GM12878 (cell line): ENCODE measurements around the gene IPO8. TPM values are rescaled to one million over a fixed set of nuclear protein-coding genes. Genes with fewer than 3 reads are reported as not detected.

ENCODE experiments used
- ATAC-seq: fragments of 200-7000 bp; cut with Tn5 transposase; 3 replicates; pipeline ENCODE4 v1.9.1; 2020; ENCODE audit warnings: mild to moderate bottlenecking, moderate library complexity
- BruUV-seq: library from RNA; stranded (reverse); fragments of 400-500 nt; replicated peaks from 2 replicates; lab custom pipeline; 2021; lab: Mats Ljungman, UMichigan
- CTCF ChIA-PET: fragments of 300-600 bp; sonication (Branson Sonifier 250); formaldehyde crosslinking; extraction: SDS; loops from one replicate; lab custom pipeline; 2021; ENCODE audit warnings: inconsistent platforms; lab: Yijun Ruan, JAX
- POLR2A ChIA-PET: fragments of 350-600 bp; formaldehyde crosslinking; extraction: SDS; loops from one replicate; lab custom pipeline; 2021; ENCODE audit warnings: inconsistent platforms; lab: Charles Lee
- RAD21 ChIA-PET: fragments of 300-600 bp; sonication (Branson Sonifier 250); formaldehyde crosslinking; loops from one replicate; lab custom pipeline; 2023; ENCODE audit warnings: antibody characterized with exemption; ENCODE audit not compliant: unreplicated experiment; lab: Charles Lee
- SMC1A ChIA-PET: fragments of 300-600 bp; sonication (Branson Sonifier 250); formaldehyde crosslinking; loops from one replicate; lab custom pipeline; 2023; ENCODE audit not compliant: unreplicated experiment, uncharacterized antibody; lab: Charles Lee
- DNase-seq: peaks from one replicate; pipeline ENCODE4 v3.0.0-alpha.2; 2011; ENCODE audit warnings: low read depth, low spot score
- FAIRE-seq: peaks from 3 replicates; lab custom pipeline; 2011; peaks lifted over from hg19 to GRCh38; lab: Jason Lieb, UNC
- H2AFZ ChIP-seq: 2 replicates; pipeline ENCODE4 v1.6.0; 2011; ENCODE audit warnings: low read depth, low read length, control low read depth; ENCODE audit not compliant: control insufficient read depth
- H3K27ac ChIP-seq: 2 replicates; pipeline ENCODE4 v1.5.1; 2011; ENCODE audit warnings: control low read depth; ENCODE audit not compliant: control insufficient read depth, insufficient read depth
- H3K27me3 ChIP-seq, 2 experiments: replicated peaks in 1 of 2; 2 replicates each; pipeline versions ENCODE4 v1.6.0 to v1.6.1; 2011; ENCODE audit warnings: low read length in 1 of 2; ENCODE audit not compliant: control insufficient read depth in 2 of 2, insufficient read depth in 2 of 2
- H3K36me3 ChIP-seq, 2 experiments: 2 replicates each; pipeline ENCODE4 v1.5.1; 2011; ENCODE audit warnings: low read length in 1 of 2; ENCODE audit not compliant: control insufficient read depth in 2 of 2, insufficient read depth in 2 of 2
- H3K4me1 ChIP-seq: 2 replicates; pipeline ENCODE4 v1.6.1; 2011; ENCODE audit warnings: mild to moderate bottlenecking, low read length, moderate library complexity, mixed read lengths; ENCODE audit not compliant: control insufficient read depth, insufficient read depth
- H3K4me2 ChIP-seq: 2 replicates; pipeline ENCODE4 v1.6.0; 2011; ENCODE audit warnings: control low read depth; ENCODE audit not compliant: control insufficient read depth, insufficient read depth
- H3K4me3 ChIP-seq: fragments of 200-600 bp; sonication (generic); 2 replicates; pipeline ENCODE4 v1.5.1; 2016
- H3K79me2 ChIP-seq: 2 replicates; pipeline ENCODE4 v1.6.0; 2011; ENCODE audit warnings: low read length; ENCODE audit not compliant: control insufficient read depth, insufficient read depth
- H3K9ac ChIP-seq: 2 replicates; pipeline ENCODE4 v1.8.0; 2011; ENCODE audit warnings: low read length, control low read depth, mixed read lengths; ENCODE audit not compliant: control insufficient read depth, insufficient read depth
- H3K9me3 ChIP-seq: replicated peaks from 3 replicates; pipeline ENCODE4 v1.5.1; 2011; ENCODE audit warnings: mild to moderate bottlenecking, low read length; ENCODE audit not compliant: control insufficient read depth, insufficient read depth
- H4K20me1 ChIP-seq: 2 replicates; pipeline ENCODE4 v1.6.0; 2011; ENCODE audit not compliant: control insufficient read depth, insufficient read depth
- BACH1 ChIP-seq: fragments of 450-650 bp; IDR thresholded peaks from 2 replicates; pipeline ENCODE4 v1.6.1; 2017; ENCODE audit warnings: mild to moderate bottlenecking, borderline replicate concordance
- KAT2A ChIP-seq: conservative IDR thresholded peaks from 2 replicates; pipeline ENCODE4 v1.6.1; 2011; ENCODE audit warnings: low read depth, low read length; ENCODE audit not compliant: control insufficient read depth
- ZNF217 ChIP-seq: fragments of 450-650 bp; IDR thresholded peaks from 2 replicates; pipeline ENCODE4 v1.6.1; 2017; ENCODE audit warnings: antibody characterized with exemption, mild to moderate bottlenecking
- WGBS: methylation state at CpG from one replicate; pipeline ENCODE4 v1.1.6; 2016; ENCODE audit warnings: low lambda C conversion rate; ENCODE audit not compliant: insufficient replicate concordance, insufficient coverage; ENCODE audit errors: missing lambda C conversion rate; 5-methylcytosine and 5-hydroxymethylcytosine counted together
- in situ Hi-C: fragments of 300-500 bp; cut with MboI; formaldehyde crosslinking; loops from 9 replicates; pipeline ENCODE4 v1.14.3; 2018; ENCODE audit warnings: mixed read lengths
- intact Hi-C: fragments of 100-400 bp; cut with micrococcal nuclease; formaldehyde crosslinking; loops from one replicate; pipeline ENCODE4 v1.14.2; 2022; ENCODE audit not compliant: unreplicated experiment
- polyA plus RNA-seq, 11 experiments: library from polyadenylated mRNA; depleted of rRNA in 4 of 11; unstranded in 6 of 11; stranded (reverse) in 5 of 11; fragments of >200 nt; fragmentation: Nextera tagmentation in 4 of 11; fragmentation: Illumina TruSeq in 1 of 11; extraction: Ambion mirVana in 4 of 11; extraction: Trizol in 1 of 11; gene quantifications; 1 replicate in 1 of 11; 2 replicates in 10 of 11; pipeline versions ENCODE4 v1.2.1 to v1.2.3, GENCODE V29; 2011 to 2016; ENCODE audit warnings: inconsistent platforms in 2 of 11, missing spikeins in 2 of 11, low read depth in 1 of 11
- total RNA-seq, 4 experiments: library from RNA; depleted of rRNA in 3 of 4; stranded (reverse); fragments of >200 nt in 3 of 4; fragmentation: Illumina TruSeq in 1 of 4; extraction: Trizol in 1 of 4; gene quantifications; 2 replicates each; pipeline versions ENCODE4 v1.2.1 to v1.2.3, GENCODE V29; 2013 to 2021
- TF ChIP-seq, protein P1 (sequence below): fragments of 450-650 bp; IDR thresholded peaks from 2 replicates; pipeline ENCODE4 v1.6.1; 2017; ENCODE audit warnings: antibody characterized with exemption, mild to moderate bottlenecking, moderate library complexity
- TF ChIP-seq, protein P2 (sequence below): IDR thresholded peaks from 2 replicates; pipeline ENCODE4 v1.6.1; 2012; ENCODE audit warnings: mild to moderate bottlenecking, low read depth, low read length

IPO8 gene
- total and polyA plus RNA-seq, 10 of the 15 experiments (the other 5 are each of a cell fraction or from before 2014, with no cell fraction given) = 6.9 to 38.5 (median 15.1) TPM

GRCh38 chr12:30661210-30661609 is 34.5 kb downstream of the IPO8 start:
- no peak overlapping the region for H3K4me3 ChIP-seq
- WGBS = 89% methylated on average over 4 of the region's 4 CpGs
- no peak overlapping the region for H3K4me2 ChIP-seq
- no peak overlapping the region for H3K27ac ChIP-seq
- no TSS peak for BruUV-seq
- intact Hi-C loops = no loop called here
- H3K36me3 ChIP-seq = peaks cover 0 to 15% of the 10 kb centered on the region in 2 experiments; a peak in 2 of 4 replicates
- ChIA-PET SMC1A (interaction anchor here (0.6 to 2.0 kb wide), 3 partner anchors 10 to 29 kb away, joined by 3 to 8 read pairs (median 4); no protein-coding TSS in a partner anchor), RAD21 (no interaction called here), CTCF (interaction anchor here (0.7 to 2.0 kb wide), 2 partner anchors 11 to 44 kb away, joined by 3 to 9 read pairs; no protein-coding TSS in a partner anchor), POLR2A (no interaction called here)
- H3K27me3 ChIP-seq = no peaks in the 10 kb centered on the region
- no peak overlapping the region for H3K9ac ChIP-seq
- H3K9me3 ChIP-seq = no peaks in the 10 kb centered on the region
- DNase-seq (no peak), ATAC-seq (no peak), FAIRE-seq (no peak)
- no peak for TF ChIP-seq KAT2A
- TF ChIP-seq ZNF217 = no peak
- TF ChIP-seq, protein P1, sequence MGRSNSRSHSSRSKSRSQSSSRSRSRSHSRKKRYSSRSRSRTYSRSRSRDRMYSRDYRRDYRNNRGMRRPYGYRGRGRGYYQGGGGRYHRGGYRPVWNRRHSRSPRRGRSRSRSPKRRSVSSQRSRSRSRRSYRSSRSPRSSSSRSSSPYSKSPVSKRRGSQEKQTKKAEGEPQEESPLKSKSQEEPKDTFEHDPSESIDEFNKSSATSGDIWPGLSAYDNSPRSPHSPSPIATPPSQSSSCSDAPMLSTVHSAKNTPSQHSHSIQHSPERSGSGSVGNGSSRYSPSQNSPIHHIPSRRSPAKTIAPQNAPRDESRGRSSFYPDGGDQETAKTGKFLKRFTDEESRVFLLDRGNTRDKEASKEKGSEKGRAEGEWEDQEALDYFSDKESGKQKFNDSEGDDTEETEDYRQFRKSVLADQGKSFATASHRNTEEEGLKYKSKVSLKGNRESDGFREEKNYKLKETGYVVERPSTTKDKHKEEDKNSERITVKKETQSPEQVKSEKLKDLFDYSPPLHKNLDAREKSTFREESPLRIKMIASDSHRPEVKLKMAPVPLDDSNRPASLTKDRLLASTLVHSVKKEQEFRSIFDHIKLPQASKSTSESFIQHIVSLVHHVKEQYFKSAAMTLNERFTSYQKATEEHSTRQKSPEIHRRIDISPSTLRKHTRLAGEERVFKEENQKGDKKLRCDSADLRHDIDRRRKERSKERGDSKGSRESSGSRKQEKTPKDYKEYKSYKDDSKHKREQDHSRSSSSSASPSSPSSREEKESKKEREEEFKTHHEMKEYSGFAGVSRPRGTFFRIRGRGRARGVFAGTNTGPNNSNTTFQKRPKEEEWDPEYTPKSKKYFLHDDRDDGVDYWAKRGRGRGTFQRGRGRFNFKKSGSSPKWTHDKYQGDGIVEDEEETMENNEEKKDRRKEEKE = no peak
- TF ChIP-seq BACH1 = no peak
- TF ChIP-seq, protein P2, sequence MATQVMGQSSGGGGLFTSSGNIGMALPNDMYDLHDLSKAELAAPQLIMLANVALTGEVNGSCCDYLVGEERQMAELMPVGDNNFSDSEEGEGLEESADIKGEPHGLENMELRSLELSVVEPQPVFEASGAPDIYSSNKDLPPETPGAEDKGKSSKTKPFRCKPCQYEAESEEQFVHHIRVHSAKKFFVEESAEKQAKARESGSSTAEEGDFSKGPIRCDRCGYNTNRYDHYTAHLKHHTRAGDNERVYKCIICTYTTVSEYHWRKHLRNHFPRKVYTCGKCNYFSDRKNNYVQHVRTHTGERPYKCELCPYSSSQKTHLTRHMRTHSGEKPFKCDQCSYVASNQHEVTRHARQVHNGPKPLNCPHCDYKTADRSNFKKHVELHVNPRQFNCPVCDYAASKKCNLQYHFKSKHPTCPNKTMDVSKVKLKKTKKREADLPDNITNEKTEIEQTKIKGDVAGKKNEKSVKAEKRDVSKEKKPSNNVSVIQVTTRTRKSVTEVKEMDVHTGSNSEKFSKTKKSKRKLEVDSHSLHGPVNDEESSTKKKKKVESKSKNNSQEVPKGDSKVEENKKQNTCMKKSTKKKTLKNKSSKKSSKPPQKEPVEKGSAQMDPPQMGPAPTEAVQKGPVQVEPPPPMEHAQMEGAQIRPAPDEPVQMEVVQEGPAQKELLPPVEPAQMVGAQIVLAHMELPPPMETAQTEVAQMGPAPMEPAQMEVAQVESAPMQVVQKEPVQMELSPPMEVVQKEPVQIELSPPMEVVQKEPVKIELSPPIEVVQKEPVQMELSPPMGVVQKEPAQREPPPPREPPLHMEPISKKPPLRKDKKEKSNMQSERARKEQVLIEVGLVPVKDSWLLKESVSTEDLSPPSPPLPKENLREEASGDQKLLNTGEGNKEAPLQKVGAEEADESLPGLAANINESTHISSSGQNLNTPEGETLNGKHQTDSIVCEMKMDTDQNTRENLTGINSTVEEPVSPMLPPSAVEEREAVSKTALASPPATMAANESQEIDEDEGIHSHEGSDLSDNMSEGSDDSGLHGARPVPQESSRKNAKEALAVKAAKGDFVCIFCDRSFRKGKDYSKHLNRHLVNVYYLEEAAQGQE = no peak
- in situ Hi-C loops = no loop called here
- H3K79me2 ChIP-seq = no peaks in the 10 kb centered on the region
- H3K4me1 ChIP-seq = no peaks in the 10 kb centered on the region
- no peak overlapping the region for H2AFZ ChIP-seq
- H4K20me1 ChIP-seq = no peaks in the 10 kb centered on the region
